Upper lobe of right lung (tissue), 1 donor: ENCODE results near the gene UQCC3. TPM values are rescaled to one million over a fixed set of nuclear protein-coding genes. Genes with fewer than 3 reads are reported as not detected.
"Not testable (repeated sequence)": the region's sequence is repeated elsewhere in the genome, so short reads cannot be mapped to it uniquely, and the experiment has no call there.

ENCODE experiments used
- ATAC-seq: fragments of 200-7000 bp; cut with Tn5 transposase; one replicate; pipeline ENCODE4 v1.9.1; 2020; ENCODE audit warnings: mild to moderate bottlenecking, moderate library complexity
- DNase-seq: peaks from one replicate; pipeline ENCODE4 v3.0.0-alpha.2; 2020
- H3K27ac ChIP-seq: fragments of 200-600 bp; one replicate; pipeline ENCODE4 v1.8.0; 2022
- H3K27me3 ChIP-seq: fragments of 200-600 bp; one replicate; pipeline ENCODE4 v1.8.0; 2022; ENCODE audit warnings: mild to moderate bottlenecking
- H3K36me3 ChIP-seq: fragments of 200-600 bp; one replicate; pipeline ENCODE4 v1.8.0; 2022
- H3K4me1 ChIP-seq: fragments of 200-600 bp; one replicate; pipeline ENCODE4 v1.8.0; 2022
- H3K4me3 ChIP-seq: fragments of 200-600 bp; one replicate; pipeline ENCODE4 v1.8.0; 2022; ENCODE audit warnings: mild to moderate bottlenecking
- H3K9me3 ChIP-seq: fragments of 200-600 bp; one replicate; pipeline ENCODE4 v1.8.0; 2022
- CTCF ChIP-seq: fragments of 200-600 bp; IDR thresholded peaks from one replicate; pipeline ENCODE4 v1.8.0; 2022; ENCODE audit warnings: antibody characterized with exemption
- intact Hi-C: fragments of 100-400 bp; cut with DNase I; formaldehyde crosslinking; loops from one replicate; pipeline ENCODE4 v1.11.0; 2022
- total RNA-seq: library from RNA; stranded (reverse); fragmentation: NEBNext Ultra II Directional; extraction: Animal tissue kit (Norgen Biotek cat#: 25700); gene quantifications from one replicate; pipeline ENCODE4 v1.2.1, GENCODE V29; 2021
- donor health status: DM: no; HTN: yes; CAD: no; lungs with severe emphysema.

Gene UQCC3
- total RNA-seq, 1 donor from 2014 or later: 5.7 TPM

- H3K4me1 ChIP-seq: peaks cover 17% of the 10 kb centered on the region
- no peaks in the 10 kb centered on the region for H3K27me3 ChIP-seq
- intact Hi-C loops: no loop called here
- H3K27ac ChIP-seq: no peak overlapping the region
- H3K9me3 ChIP-seq: no peaks in the 10 kb centered on the region
- H3K36me3 ChIP-seq: peaks cover 13% of the 10 kb centered on the region
- H3K4me3 ChIP-seq: no peak overlapping the region
- ATAC-seq: peak; percentile 3
- DNase-seq: peak; percentile 47
- TF ChIP-seq CTCF: no peak
Observed at GRCh38 chr11:62702246-62702645, 30.8 kb downstream of the UQCC3 start.

GRCh38 chr11:62703921-62704320, 32.4 kb downstream of the UQCC3 start:
- intact Hi-C loops, H3K27me3 ChIP-seq, H3K27ac ChIP-seq, ATAC-seq, H3K4me3 ChIP-seq, H3K9me3 ChIP-seq: not testable (repeated sequence)
- H3K4me1 ChIP-seq: peaks cover 29% of the 10 kb centered on the region
- peak; percentile 63 for DNase-seq
- H3K36me3 ChIP-seq: peaks cover 13% of the 10 kb centered on the region

- Histone ChIP-seq H3K27ac (peak overlapping the region; percentile 95), H3K9me3 (no peaks in the 10 kb centered on the region), H3K27me3 (no peaks in the 10 kb centered on the region), H3K36me3 (peaks cover 15% of the 10 kb centered on the region), H3K4me3 (peak overlapping the region; percentile 92), H3K4me1 (peaks cover 36% of the 10 kb centered on the region)
- ATAC-seq (no peak), DNase-seq (peak; percentile 63)
- intact Hi-C loops: no loop called here
- TF ChIP-seq CTCF: no peak
Observed at GRCh38 chr11:62705413-62705812, 33.9 kb downstream of the UQCC3 start.

GRCh38 chr11:62705880-62706849, 34.7 kb downstream of the UQCC3 start:
- Histone ChIP-seq H3K36me3 (peaks cover 15% of the 10 kb centered on the region), H3K4me1 (peaks cover 39% of the 10 kb centered on the region), H3K4me3 (peak overlapping the region; percentile 92), H3K27me3 (no peaks in the 10 kb centered on the region), H3K9me3 (no peaks in the 10 kb centered on the region), H3K27ac (peak overlapping the region; percentile 95)
- intact Hi-C loops: no loop called here
- peak; percentile 90 for ATAC-seq
- peak; percentile 98 for DNase-seq
- no peak for TF ChIP-seq CTCF

GRCh38 chr11:62706850-62707247, 35.4 kb downstream of the UQCC3 start:
- intact Hi-C loops: no loop called here
- ATAC-seq (no peak), DNase-seq (no peak)
- H3K36me3 ChIP-seq: peaks cover 16% of the 10 kb centered on the region
- TF ChIP-seq CTCF: no peak
- H3K4me3 ChIP-seq: peak overlapping the region; percentile 92
- H3K27ac ChIP-seq: peak overlapping the region; percentile 95
- no peaks in the 10 kb centered on the region for H3K9me3 ChIP-seq
- no peaks in the 10 kb centered on the region for H3K27me3 ChIP-seq
- H3K4me1 ChIP-seq: peaks cover 39% of the 10 kb centered on the region

- Histone ChIP-seq H3K36me3 (peaks cover 21% of the 10 kb centered on the region), H3K4me3 (peak within 1 kb of the TSS; percentile 92), H3K4me1 (peaks cover 39% of the 10 kb centered on the region), H3K27ac (peak within 1 kb of the TSS; percentile 99), H3K27me3 (no peaks in the 10 kb centered on the region), H3K9me3 (no peaks in the 10 kb centered on the region)
- TF ChIP-seq CTCF: no peak
- ATAC-seq (no peak), DNase-seq (peak; percentile 63)
- intact Hi-C loops: no loop called here
Observed at GRCh38 chr11:62707277-62707861, 35.9 kb downstream of the UQCC3 start, which contains the start of the genes BSCL2 and GNG3. Gene BSCL2 (minus strand): TSS chr11:62707424. CDS start chr11:62707195, 229 bp downstream. Gene GNG3 (plus strand): TSS chr11:62707676. CDS start chr11:62708296, 620 bp downstream.
